Keratinocyte (primary cell): Measurements from ENCODE around the gene MAD2L2.

Experiments
- EZH2 ChIP-seq: IDR thresholded peaks from one replicate; pipeline ENCODE4 v1.6.1; 2012; ENCODE audit warnings: inconsistent platforms, mild to moderate bottlenecking, low read length, moderate library complexity
- TF ChIP-seq, protein P1 (sequence below), 3 experiments: IDR thresholded peaks in 1 of 3; conservative IDR thresholded peaks in 1 of 3; optimal IDR thresholded peaks in 1 of 3; 2 replicates in 2 of 3; 3 replicates in 1 of 3; pipeline versions ENCODE3 to v1.5.1; 2011; ENCODE audit warnings: low read length in 3 of 3, mild to moderate bottlenecking in 3 of 3, moderate library complexity in 2 of 3, control low read depth in 1 of 3, inconsistent platforms in 1 of 3; ENCODE audit not compliant: insufficient read depth in 2 of 3; ENCODE audit errors: extremely low read depth in 1 of 3

DNA sequence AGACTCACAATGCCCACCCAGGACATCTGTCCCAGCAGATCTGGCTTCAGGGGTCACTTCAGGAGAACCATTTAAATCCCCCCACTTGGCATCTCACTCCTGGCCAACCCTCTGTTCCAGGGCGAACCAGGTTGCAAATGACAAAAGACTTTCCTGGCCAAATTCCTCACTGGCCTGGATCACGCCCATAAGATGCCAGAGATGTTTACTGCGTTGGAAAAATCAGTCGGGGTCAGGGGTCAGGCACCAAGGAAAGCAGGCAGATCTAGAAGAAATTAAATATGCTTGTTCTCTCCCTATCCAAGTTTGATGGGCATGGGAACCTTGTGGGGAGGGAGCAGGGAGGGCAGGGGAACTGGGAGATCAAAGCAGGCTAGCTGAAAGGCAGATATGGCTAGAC lies 40.4 kb upstream of the MAD2L2 start:
- TF ChIP-seq, protein P1, sequence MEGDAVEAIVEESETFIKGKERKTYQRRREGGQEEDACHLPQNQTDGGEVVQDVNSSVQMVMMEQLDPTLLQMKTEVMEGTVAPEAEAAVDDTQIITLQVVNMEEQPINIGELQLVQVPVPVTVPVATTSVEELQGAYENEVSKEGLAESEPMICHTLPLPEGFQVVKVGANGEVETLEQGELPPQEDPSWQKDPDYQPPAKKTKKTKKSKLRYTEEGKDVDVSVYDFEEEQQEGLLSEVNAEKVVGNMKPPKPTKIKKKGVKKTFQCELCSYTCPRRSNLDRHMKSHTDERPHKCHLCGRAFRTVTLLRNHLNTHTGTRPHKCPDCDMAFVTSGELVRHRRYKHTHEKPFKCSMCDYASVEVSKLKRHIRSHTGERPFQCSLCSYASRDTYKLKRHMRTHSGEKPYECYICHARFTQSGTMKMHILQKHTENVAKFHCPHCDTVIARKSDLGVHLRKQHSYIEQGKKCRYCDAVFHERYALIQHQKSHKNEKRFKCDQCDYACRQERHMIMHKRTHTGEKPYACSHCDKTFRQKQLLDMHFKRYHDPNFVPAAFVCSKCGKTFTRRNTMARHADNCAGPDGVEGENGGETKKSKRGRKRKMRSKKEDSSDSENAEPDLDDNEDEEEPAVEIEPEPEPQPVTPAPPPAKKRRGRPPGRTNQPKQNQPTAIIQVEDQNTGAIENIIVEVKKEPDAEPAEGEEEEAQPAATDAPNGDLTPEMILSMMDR (optimal IDR thresholded peaks at IDR 0.05 in 1 of 3, IDR thresholded peaks at IDR 0.05 in 1 of 3, conservative IDR thresholded peaks at IDR 0.05 in 1 of 3; ENCODE audit: extremely low read depth in 1 of 3, insufficient read depth in 2 of 3, low read length in 3 of 3) = no peak
- no peak for TF ChIP-seq EZH2
